Myocyte (in vitro differentiated cells): Measurements from ENCODE around the gene TBX18. TPM values are rescaled to one million over a fixed set of nuclear protein-coding genes. Genes with fewer than 3 reads are reported as not detected.

Source experiments
- DNase-seq: peaks from one replicate; pipeline ENCODE4 v3.0.0-alpha.2; 2012; ENCODE audit warnings: low read depth
- total RNA-seq: library from RNA; depleted of rRNA; stranded (reverse); fragments of >200 nt; gene quantifications from 2 replicates; pipeline ENCODE4 v1.2.3, GENCODE V29; 2014

The TBX18 gene
- total RNA-seq, 1 donor from 2014 or later, result 26.7 TPM

- DNase-seq, result peak; percentile 12
Observed at GRCh38 chr6:84773133-84773430, 8.7 kb upstream of the TBX18 start.

DNA sequence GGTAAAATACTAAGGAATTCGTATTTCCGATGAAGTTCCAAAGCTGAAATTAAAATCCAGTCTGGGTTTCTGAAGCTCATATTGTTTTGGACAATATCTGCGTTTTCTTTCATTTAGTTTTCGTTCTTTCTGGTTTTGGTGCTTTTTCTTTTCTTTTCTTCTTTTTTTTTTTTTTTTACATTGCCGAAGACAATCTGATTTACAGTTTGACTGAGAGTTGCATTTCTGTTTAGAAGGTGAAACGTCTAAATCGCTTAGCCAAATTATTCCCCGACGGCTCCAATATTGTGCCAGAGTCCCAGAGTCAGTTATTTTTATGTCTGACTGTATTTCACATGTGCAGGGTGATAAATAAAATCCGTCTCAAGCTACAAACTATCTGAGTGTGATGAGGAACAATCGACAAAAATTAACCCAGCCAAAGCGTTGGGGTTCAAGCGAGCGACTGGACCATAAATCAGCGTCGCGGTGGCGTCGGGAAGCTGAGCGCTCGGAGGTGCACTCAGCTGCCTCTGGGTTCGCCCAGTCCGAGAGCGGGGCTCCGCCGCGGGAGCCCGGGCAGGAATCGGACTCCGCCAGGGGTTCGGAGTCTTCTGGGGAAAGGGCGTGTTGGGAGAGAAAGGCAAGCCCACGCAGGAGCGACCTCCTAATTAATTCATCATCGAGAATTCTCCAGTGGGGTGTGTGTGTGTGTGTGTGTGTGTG is 8.2 kb upstream of the TBX18 start:
- DNase-seq, result no peak

DNA sequence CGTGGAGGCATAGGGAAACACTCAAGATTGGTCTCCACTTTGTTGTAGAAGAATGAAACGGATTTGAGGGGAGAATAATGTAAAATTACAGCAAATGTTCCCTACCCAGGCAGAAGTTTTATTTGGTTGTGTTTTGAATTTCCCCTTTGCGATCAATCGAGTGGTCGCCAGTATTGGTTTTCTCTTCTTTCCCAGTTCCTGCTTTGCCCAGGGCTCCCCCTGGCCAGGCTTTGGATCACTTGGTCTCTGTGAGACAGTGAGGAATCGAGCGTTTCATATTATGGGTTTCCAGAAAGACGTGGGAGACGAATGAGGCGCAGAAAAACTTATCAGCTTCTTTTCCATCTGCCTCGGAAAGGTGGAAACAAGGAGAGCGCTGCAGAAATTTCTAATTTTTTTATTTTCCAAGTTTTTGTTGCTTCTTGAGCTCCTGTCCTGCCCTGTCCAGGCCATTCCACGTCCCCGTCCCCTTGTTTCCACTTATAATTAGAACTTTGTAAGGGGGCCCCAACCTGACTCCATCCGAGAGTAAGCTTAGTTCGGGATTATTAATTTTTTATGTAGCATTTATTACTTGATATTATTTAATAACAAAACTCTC is 7.5 kb upstream of the TBX18 start:
- no peak for DNase-seq

GRCh38 chr6:84771125-84771755 is 6.8 kb upstream of the TBX18 start:
- no peak for DNase-seq

DNA sequence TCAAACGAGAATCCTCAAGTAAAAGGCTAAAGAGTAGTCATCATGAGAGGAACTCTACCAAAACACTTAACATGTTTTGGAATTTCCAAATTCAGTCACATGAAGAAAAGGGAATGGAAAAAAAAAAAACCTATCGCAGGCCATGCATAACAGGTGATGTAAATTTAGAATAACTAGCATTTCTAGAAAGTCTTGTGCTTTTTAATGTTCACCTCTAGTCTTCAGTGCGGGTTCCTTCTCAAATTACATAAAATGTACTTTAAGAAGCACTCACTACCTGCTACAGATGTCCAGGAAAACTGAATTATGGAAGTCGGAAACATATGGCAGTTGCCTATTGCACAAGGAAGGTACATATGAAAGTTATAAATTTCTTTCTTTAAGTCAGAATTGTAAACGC is 6.1 kb upstream of the TBX18 start:
- no peak for DNase-seq

GRCh38 chr6:84769306-84769705 is 4.9 kb upstream of the TBX18 start:
- DNase-seq, result no peak

DNA sequence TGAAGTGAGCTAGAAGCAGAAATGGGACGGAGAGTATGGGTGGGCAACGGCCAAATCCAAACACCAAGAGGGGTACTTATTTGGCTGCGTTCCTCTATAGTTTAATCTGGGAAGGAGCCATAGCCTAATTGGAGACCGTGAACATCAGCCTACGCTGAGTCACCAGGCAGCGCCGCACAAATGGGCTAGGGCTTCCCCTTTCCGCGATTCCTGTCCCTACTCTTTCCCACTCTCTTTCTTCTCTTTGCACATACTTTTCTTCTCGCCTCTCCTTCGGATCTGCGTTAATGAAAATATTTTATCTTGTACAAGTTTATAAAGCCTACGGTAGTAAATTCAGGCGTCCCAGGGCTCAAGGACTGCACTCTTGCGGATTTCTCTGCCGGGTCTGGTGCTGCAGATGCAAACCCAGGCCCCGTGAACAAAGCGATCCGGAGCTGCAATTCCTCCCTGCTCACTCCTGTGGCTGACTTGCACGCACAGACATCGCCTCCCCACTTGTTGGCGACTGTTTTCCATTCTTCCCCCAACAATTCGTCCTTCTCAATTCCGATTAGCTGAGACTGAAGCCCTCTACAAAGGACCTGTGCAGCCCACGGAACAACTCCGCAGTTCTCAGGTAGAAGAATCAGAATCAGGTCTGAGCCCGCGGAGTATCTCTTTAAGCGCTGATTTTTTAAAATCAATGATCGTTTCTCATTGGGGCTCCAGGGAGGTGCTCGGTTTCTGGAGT is 4.2 kb upstream of the TBX18 start:
- no peak for DNase-seq

DNA sequence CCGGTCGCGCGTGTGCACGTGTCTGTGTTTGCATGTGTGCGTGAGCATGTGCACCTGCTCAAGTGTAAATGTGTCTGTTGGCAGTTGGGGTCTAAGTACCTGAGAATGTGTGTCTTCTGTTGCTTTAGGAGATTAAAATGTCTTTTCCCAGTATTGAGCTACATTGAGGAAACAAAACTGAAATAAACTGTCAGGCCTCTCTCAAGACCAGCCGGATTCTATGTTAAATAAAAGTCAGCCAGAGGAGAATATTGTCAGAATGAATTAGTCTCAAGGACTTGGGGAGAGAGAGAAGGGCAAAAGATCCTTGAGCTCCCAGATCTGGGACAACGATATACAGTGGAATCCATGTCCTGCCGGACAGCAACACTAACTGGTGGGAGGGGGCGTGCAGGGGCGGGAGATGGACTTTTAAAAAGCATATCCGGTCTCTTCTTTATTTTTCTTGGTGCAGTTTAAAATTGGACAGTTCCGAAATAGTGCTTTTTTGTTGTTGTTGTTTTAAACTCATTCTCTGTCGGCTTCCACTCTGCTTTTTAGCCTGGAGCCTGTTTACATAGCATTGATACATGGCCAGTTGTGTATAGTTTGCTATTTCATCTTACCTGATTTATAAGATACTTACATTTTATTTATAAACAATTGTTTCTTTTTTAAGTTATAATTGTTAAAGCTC is 3.3 kb upstream of the TBX18 start:
- no peak for DNase-seq

GRCh38 chr6:84766799-84767525 is 2.6 kb upstream of the TBX18 start:
- no peak for DNase-seq

GRCh38 chr6:84766118-84766798 is 1.9 kb upstream of the TBX18 start:
- DNase-seq, result no peak

DNA sequence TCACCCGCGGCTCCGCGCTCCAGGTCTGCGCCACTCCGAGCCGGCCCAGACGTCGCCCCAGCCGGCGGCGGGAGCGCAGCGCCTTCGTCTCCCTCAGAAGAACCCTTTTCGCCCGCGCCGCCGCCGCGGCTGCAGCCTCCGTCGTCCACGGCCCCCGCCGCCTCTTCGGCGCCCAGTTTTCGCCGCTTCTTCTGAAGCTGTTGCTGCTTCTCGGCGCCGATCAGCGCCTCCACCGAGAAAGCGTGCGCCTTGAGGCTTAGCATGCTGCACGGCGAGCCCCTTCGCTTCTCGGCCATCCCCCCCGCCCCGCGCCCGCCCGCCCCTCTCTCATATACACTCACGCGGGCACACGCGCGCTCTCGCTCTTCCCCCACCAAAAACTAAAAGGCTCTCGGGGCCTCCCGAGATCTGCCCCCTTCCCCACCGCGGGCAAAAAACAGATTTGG is 489 bp downstream of the TBX18 start:
- no peak for DNase-seq

DNA sequence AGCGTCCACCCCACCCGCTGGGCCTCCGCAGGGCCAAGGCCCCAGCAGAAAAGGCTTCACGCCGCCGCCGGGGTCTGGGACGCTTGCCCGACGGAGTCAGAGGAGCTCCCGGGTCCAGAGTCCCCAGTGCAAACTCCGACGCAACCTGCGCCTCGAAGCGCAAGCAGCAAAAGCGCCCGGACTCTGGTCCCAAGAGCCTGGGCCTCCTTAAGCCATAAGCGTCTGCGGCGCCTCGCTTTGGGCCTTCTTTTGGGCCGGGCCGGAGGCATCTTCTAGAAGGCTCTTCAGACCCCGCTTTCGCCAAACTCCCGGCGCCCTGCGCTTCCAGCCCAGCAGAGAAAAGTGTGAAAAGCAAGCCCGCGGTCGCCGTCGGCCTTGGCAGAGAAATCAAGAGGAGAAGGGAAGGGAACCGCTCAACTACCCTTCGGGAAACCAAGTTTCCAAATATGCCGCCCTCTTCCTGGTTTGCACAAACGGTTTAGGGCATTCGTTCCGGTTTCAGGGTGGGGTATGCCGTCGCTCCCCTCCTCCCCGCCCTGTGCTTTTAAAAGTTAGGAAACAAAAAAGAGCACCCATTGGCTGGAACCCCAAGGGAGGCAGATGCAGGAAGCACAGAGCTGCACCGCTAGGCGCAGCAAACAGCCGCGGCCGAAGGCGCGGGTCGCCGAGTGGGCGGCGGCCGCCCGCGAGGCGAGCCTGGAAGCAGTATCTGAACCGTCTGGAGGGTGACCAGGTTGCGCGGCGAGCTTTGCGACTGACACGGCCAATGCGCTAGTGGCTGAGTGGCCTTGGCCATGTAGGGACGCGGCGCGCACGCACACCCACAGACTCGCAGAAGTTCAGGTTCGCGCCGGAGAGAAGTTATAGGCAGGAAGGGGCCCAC is 1.2 kb downstream of the TBX18 start:
- peak; percentile 88 for DNase-seq

DNA sequence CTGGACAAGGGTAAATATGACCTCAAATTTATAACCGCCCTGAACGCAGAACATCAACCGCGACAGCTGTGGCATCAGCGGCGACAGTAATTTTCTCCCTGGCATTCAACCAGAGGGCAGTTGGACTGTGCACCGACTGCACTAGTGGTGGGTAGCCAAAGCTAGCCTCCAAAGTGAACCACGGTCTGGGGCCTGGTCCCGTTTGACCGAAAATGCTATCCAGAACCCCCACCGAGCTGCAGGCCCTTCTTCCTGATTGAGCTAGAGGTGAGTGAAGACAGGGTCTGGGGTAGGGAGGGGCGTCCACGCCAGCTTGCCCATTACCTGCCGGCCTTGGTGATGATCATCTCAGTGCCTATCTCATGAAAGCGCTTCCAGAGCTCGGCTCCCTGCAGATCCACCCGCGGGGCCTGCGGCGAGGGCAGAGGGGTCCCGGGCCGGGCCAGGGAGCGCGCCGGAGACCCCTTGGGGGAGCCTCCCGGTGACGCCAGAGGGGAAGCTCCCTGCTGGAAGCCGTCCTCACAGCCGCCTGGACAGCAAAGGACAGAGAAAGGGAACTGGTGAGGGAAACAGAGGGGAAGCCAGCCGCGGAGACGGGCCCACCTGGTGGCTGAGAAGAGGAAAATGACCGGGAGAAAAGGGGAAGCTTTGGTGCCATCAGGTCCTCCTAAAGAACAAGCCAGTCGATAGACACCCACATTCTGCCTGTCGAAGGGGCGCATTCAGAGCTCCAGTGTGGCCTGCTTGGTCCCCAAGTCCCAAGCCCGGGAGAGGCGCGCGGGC is 2.0 kb downstream of the TBX18 start:
- peak; percentile 76 for DNase-seq

GRCh38 chr6:84758486-84758885 is 5.9 kb downstream of the TBX18 start:
- DNase-seq, result no peak

GRCh38 chr6:84756877-84757276 is 7.5 kb downstream of the TBX18 start:
- no peak for DNase-seq

GRCh38 chr6:84756466-84756865 is 7.9 kb downstream of the TBX18 start:
- DNase-seq, result no peak

GRCh38 chr6:84753173-84753572 is 11.2 kb downstream of the TBX18 start:
- no peak for DNase-seq

DNA sequence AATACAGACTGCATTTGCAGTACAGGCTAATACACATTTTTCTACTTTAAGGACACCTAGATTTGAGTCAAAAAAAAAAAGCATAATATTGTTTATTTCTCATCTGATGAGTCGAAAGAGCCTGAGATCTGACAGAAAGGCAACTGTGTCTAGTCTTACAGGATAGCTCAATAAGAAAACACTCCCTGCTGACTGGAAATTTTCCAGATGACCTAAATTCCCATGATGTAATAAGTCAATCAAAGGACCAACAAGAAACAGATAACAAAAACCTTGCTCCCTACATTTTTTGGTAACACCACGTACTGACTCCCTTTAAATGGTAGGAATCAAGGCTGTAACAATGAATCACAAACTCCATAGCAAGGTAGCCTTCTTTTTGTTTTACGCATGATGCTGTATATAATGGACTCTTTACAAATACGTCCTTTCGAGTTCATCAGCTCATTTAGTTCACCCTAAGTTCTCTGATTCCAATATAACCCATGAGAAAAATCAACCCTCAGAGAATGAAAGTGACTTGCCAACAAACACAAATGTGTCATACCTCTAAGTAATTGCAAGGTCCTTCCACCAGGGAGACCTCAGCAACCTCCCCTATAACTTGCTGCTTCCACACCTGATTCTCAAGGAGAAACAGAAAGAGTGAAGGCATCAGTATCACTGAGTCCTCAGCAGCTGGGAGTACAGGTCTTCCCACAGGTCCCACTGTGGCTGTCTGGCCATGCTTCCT is 12.1 kb downstream of the TBX18 start:
- DNase-seq, result peak; percentile 44
